Fibroblast of lung (primary cell): Measurements from ENCODE around the gene CXCR4. TPM values are rescaled to one million over a fixed set of nuclear protein-coding genes. Genes with fewer than 3 reads are reported as not detected.

Source experiments
- DNase-seq, 2 donors: peaks; one replicate each; pipeline versions ENCODE4 v3.0.0 to v3.0.0-alpha.2; 2010; ENCODE audit warnings: low read depth in 2 of 2
- H2AFZ ChIP-seq: 2 replicates; pipeline ENCODE4 v1.5.1; 2012; ENCODE audit warnings: low read length, control low read depth, inconsistent platforms
- H3K27ac ChIP-seq: 2 replicates; pipeline ENCODE4 v1.5.1; 2011; ENCODE audit warnings: low read length, control low read depth; ENCODE audit not compliant: insufficient read depth
- H3K27me3 ChIP-seq: 2 replicates; pipeline ENCODE4 v1.5.1; 2011; ENCODE audit warnings: mild to moderate bottlenecking, low read length; ENCODE audit not compliant: control insufficient read depth, insufficient read depth
- H3K36me3 ChIP-seq: 2 replicates; pipeline ENCODE4 v1.5.1; 2011; ENCODE audit warnings: low read length; ENCODE audit not compliant: control insufficient read depth, insufficient read depth
- H3K4me1 ChIP-seq: 2 replicates; pipeline ENCODE4 v1.5.1; 2011; ENCODE audit warnings: low read length; ENCODE audit not compliant: control insufficient read depth, insufficient read depth; ENCODE audit errors: extremely low read depth
- H3K4me2 ChIP-seq: 2 replicates; pipeline ENCODE4 v1.5.1; 2011; ENCODE audit warnings: low read length, control low read depth; ENCODE audit not compliant: insufficient read depth; ENCODE audit errors: extremely low read depth
- H3K4me3 ChIP-seq, 4 experiments: fragments of 200-600 bp in 1 of 4; sonication (generic) in 1 of 4; replicated peaks in 1 of 4; 2 replicates each; pipeline ENCODE4 v1.5.1; 2011 to 2016; ENCODE audit warnings: low read length in 4 of 4, low read depth in 3 of 4, mild to moderate bottlenecking in 3 of 4, control low read depth in 2 of 4, inconsistent platforms in 1 of 4, mixed read lengths in 1 of 4; ENCODE audit not compliant: insufficient read depth in 1 of 4; ENCODE audit errors: control extremely low read depth in 1 of 4
- H3K79me2 ChIP-seq: 2 replicates; pipeline ENCODE4 v1.5.1; 2012; ENCODE audit warnings: mild to moderate bottlenecking, low read length, inconsistent platforms; ENCODE audit not compliant: control insufficient read depth, insufficient read depth
- H3K9ac ChIP-seq: 2 replicates; pipeline ENCODE4 v1.5.1; 2011; ENCODE audit warnings: mild to moderate bottlenecking, low read length, control low read depth; ENCODE audit not compliant: insufficient read depth
- H3K9me3 ChIP-seq: 2 replicates; pipeline ENCODE4 v1.5.1; 2012; ENCODE audit warnings: low read depth, low read length; ENCODE audit not compliant: control insufficient read depth, insufficient read depth
- H4K20me1 ChIP-seq: 2 replicates; pipeline ENCODE4 v1.5.1; 2011; ENCODE audit warnings: low read length; ENCODE audit not compliant: control insufficient read depth, insufficient read depth; ENCODE audit errors: extremely low read depth
- CTCF ChIP-seq, 2 donors: IDR thresholded peaks in 1 of 2; conservative IDR thresholded peaks in 1 of 2; 1 replicate in 1 of 2; 2 replicates in 1 of 2; pipeline ENCODE4 v1.5.1; 2011 to 2012; ENCODE audit warnings: low read length in 2 of 2, control low read depth in 1 of 2, inconsistent platforms in 1 of 2, low read depth in 1 of 2, mild to moderate bottlenecking in 1 of 2
- EZH2 ChIP-seq: IDR thresholded peaks from 2 replicates; pipeline ENCODE4 v1.5.1; 2012; ENCODE audit warnings: low read length, control low read depth, mild to moderate bottlenecking; ENCODE audit errors: missing control alignments
- polyA plus RNA-seq, 2 donors: library from polyadenylated mRNA; depleted of rRNA in 1 of 2; stranded (reverse) in 1 of 2; unstranded in 1 of 2; fragments of >200 nt; gene quantifications; 2 replicates each; pipeline ENCODE4 v1.2.1, GENCODE V29; 2011 to 2012; ENCODE audit warnings: missing spikeins in 1 of 2
- total RNA-seq: library from RNA; depleted of rRNA; stranded (reverse); fragments of >200 nt; gene quantifications from 2 replicates; pipeline ENCODE4 v1.2.1, GENCODE V29; 2014

Gene CXCR4
- total and polyA plus RNA-seq, 2 donors (not counting 1 experiment from before 2014, with no cell fraction given), result 0.03 TPM; not detected in 1

DNA sequence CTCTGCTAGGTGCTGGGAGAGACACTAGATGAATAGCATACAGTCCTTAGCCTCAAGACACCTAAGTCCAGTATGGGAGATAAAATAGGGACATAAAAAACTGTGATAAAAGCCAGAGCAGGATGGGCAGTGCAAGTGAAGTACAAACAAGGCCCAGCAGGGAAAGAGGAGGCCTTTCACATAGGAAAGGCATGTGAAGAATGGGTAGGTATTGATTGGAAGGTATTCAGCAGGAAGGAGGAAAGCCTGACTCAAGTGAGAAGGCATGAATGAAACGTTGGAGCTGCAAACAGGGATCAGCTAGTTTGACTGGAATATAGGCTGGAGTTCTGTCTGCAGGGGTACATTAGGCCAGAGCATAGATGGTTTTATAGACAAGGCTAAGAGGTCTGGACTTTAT, 11.0 kb upstream of the CXCR4 start:
- no peaks in the 10 kb centered on the region for H3K79me2 ChIP-seq
- H3K9ac ChIP-seq, result no peak overlapping the region
- no peak for DNase-seq
- H3K27ac ChIP-seq, result no peak overlapping the region
- no peaks in the 10 kb centered on the region for H3K4me1 ChIP-seq
- H3K4me2 ChIP-seq, result no peak overlapping the region
- no peaks in the 10 kb centered on the region for H3K9me3 ChIP-seq
- no peaks in the 10 kb centered on the region for H4K20me1 ChIP-seq
- no peak overlapping the region for H3K4me3 ChIP-seq
- H3K36me3 ChIP-seq, result no peaks in the 10 kb centered on the region
- H2AFZ ChIP-seq, result no peak overlapping the region
- no peaks in the 10 kb centered on the region for H3K27me3 ChIP-seq
- TF ChIP-seq EZH2 (no peak), CTCF (conservative IDR thresholded peaks at IDR 0.05 in 1 of 2, IDR thresholded peaks at IDR 0.05 in 1 of 2; ENCODE audit: low read depth in 1 of 2, low read length in 2 of 2) (no peak)

GRCh38 chr2:136128366-136128765, 10.4 kb upstream of the CXCR4 start:
- no peaks in the 10 kb centered on the region for H4K20me1 ChIP-seq
- H3K9ac ChIP-seq, result no peak overlapping the region
- H3K4me3 ChIP-seq, result no peak overlapping the region
- H3K4me1 ChIP-seq, result no peaks in the 10 kb centered on the region
- no peak overlapping the region for H2AFZ ChIP-seq
- no peaks in the 10 kb centered on the region for H3K9me3 ChIP-seq
- H3K79me2 ChIP-seq, result no peaks in the 10 kb centered on the region
- no peaks in the 10 kb centered on the region for H3K36me3 ChIP-seq
- no peak for DNase-seq
- TF ChIP-seq EZH2, result no peak
- no peak for TF ChIP-seq CTCF (conservative IDR thresholded peaks at IDR 0.05 in 1 of 2, IDR thresholded peaks at IDR 0.05 in 1 of 2; ENCODE audit: low read depth in 1 of 2, low read length in 2 of 2)
- H3K4me2 ChIP-seq, result no peak overlapping the region
- no peak overlapping the region for H3K27ac ChIP-seq
- no peaks in the 10 kb centered on the region for H3K27me3 ChIP-seq

GRCh38 chr2:136127356-136127755, 9.4 kb upstream of the CXCR4 start:
- no peak overlapping the region for H3K9ac ChIP-seq
- no peaks in the 10 kb centered on the region for H3K36me3 ChIP-seq
- H3K27ac ChIP-seq, result no peak overlapping the region
- no peaks in the 10 kb centered on the region for H3K4me1 ChIP-seq
- no peak for DNase-seq
- H4K20me1 ChIP-seq, result no peaks in the 10 kb centered on the region
- no peaks in the 10 kb centered on the region for H3K9me3 ChIP-seq
- H3K4me3 ChIP-seq, result no peak overlapping the region
- no peak for TF ChIP-seq EZH2
- no peak overlapping the region for H2AFZ ChIP-seq
- no peaks in the 10 kb centered on the region for H3K79me2 ChIP-seq
- H3K4me2 ChIP-seq, result no peak overlapping the region
- H3K27me3 ChIP-seq, result no peaks in the 10 kb centered on the region
